DOHH2 (cell line): ENCODE data around the gene LPAR1.

Experiments used
- H3F3A ChIP-seq: fragments of 200-600 bp; sonication (generic), shearing (Covaris generic); 2 replicates; pipeline ENCODE4 v1.6.0; 2016; ENCODE audit warnings: antibody characterized with exemption, mild to moderate bottlenecking; ENCODE audit not compliant: control insufficient read depth, insufficient read depth
- H3K27ac ChIP-seq: fragments of 200-600 bp; sonication (generic); 2 replicates; pipeline ENCODE4 v1.5.1; 2014; ENCODE audit warnings: low read depth, mild to moderate bottlenecking, low read length, moderate library complexity
- H3K27me3 ChIP-seq: fragments of 200-600 bp; sonication (generic); 2 replicates; pipeline ENCODE4 v1.6.1; 2014; ENCODE audit warnings: mild to moderate bottlenecking, low read length, mixed read lengths; ENCODE audit not compliant: control insufficient read depth
- H3K36me3 ChIP-seq: fragments of 200-600 bp; sonication (generic); 2 replicates; pipeline ENCODE4 v1.6.1; 2014; ENCODE audit warnings: mild to moderate bottlenecking, low read length, moderate library complexity, mixed read lengths; ENCODE audit not compliant: control insufficient read depth
- H3K4me1 ChIP-seq: fragments of 200-600 bp; sonication (generic); 2 replicates; pipeline ENCODE4 v1.6.1; 2014; ENCODE audit warnings: mild to moderate bottlenecking, low read length, mixed read lengths; ENCODE audit not compliant: control insufficient read depth
- H3K4me2 ChIP-seq: fragments of 200-600 bp; sonication (generic); 2 replicates; pipeline ENCODE4 v1.6.0; 2014; ENCODE audit warnings: mild to moderate bottlenecking, low read length, moderate library complexity
- H3K4me3 ChIP-seq: fragments of 200-600 bp; sonication (generic); 2 replicates; pipeline ENCODE4 v1.5.1; 2014; ENCODE audit warnings: mild to moderate bottlenecking, low read length, mixed read lengths
- H3K79me2 ChIP-seq: fragments of 200-600 bp; sonication (generic); 2 replicates; pipeline ENCODE4 v1.6.1; 2014; ENCODE audit warnings: mild to moderate bottlenecking, low read length, mixed read lengths; ENCODE audit not compliant: control insufficient read depth
- H3K9me2 ChIP-seq: fragments of 200-600 bp; sonication (generic); replicated peaks from 2 replicates; pipeline ENCODE4 v1.6.1; 2014; ENCODE audit warnings: mild to moderate bottlenecking, low read length, mixed read lengths; ENCODE audit not compliant: control insufficient read depth
- H3K9me3 ChIP-seq: fragments of 200-600 bp; sonication (generic); 2 replicates; pipeline ENCODE4 v1.6.1; 2014; ENCODE audit warnings: antibody characterized with exemption, low read length, mixed read lengths; ENCODE audit not compliant: control insufficient read depth, insufficient read depth
- H4K20me1 ChIP-seq: fragments of 200-600 bp; sonication (generic); 2 replicates; pipeline ENCODE4 v1.6.0; 2014; ENCODE audit warnings: low read depth, mild to moderate bottlenecking, antibody characterized with exemption, low read length, moderate library complexity; ENCODE audit not compliant: control insufficient read depth, insufficient read depth
- EZH2phosphoT487 ChIP-seq: fragments of 200-600 bp; sonication (generic); IDR thresholded peaks from 2 replicates; pipeline ENCODE4 v1.6.1; 2017; ENCODE audit warnings: borderline replicate concordance, mild to moderate bottlenecking, antibody characterized with exemption, low read length, moderate library complexity, mixed read lengths
- TF ChIP-seq, protein P1 (sequence below): fragments of 200-600 bp; sonication (generic); IDR thresholded peaks from one replicate; pipeline ENCODE4 v1.5.1; 2014; ENCODE audit warnings: antibody characterized with exemption, mild to moderate bottlenecking, low read depth, low read length; ENCODE audit not compliant: poor library complexity, severe bottlenecking

Gene LPAR1

DNA sequence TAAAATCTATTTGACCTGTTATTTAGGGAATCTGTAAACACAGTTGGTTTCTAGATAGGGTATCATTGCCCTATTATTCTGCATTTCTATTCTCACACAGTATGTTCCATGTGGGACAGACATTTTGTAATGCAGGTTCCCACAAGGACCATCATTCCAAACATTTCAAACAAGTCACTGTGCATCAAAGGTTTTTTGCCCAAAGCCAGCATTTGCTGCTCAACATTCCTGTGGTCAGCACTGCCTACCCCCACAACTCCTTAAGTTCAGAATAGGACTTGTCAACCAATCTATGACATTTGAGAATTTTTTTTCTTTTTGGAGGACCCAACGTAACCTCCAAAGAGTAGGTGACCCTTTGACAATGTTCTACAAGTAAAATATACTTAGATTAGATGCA lies 95.7 kb downstream of the LPAR1 start:
- TF ChIP-seq, protein P1, sequence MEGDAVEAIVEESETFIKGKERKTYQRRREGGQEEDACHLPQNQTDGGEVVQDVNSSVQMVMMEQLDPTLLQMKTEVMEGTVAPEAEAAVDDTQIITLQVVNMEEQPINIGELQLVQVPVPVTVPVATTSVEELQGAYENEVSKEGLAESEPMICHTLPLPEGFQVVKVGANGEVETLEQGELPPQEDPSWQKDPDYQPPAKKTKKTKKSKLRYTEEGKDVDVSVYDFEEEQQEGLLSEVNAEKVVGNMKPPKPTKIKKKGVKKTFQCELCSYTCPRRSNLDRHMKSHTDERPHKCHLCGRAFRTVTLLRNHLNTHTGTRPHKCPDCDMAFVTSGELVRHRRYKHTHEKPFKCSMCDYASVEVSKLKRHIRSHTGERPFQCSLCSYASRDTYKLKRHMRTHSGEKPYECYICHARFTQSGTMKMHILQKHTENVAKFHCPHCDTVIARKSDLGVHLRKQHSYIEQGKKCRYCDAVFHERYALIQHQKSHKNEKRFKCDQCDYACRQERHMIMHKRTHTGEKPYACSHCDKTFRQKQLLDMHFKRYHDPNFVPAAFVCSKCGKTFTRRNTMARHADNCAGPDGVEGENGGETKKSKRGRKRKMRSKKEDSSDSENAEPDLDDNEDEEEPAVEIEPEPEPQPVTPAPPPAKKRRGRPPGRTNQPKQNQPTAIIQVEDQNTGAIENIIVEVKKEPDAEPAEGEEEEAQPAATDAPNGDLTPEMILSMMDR, result no peak
- TF ChIP-seq EZH2phosphoT487, result no peak
- H3K4me2 ChIP-seq, result no peak overlapping the region
- no peaks in the 10 kb centered on the region for H3K9me3 ChIP-seq
- no peak overlapping the region for H3K27ac ChIP-seq
- H4K20me1 ChIP-seq, result no peaks in the 10 kb centered on the region
- H3K4me1 ChIP-seq, result 0 out of 2 replicates have a peak, but pooled peaks cover 5% of the 10 kb centered on the region
- H3K36me3 ChIP-seq, result no peaks in the 10 kb centered on the region
- H3K9me2 ChIP-seq, result no peaks in the 10 kb centered on the region
- H3F3A ChIP-seq, result no peaks in the 10 kb centered on the region
- no peak overlapping the region for H3K4me3 ChIP-seq
- no peaks in the 10 kb centered on the region for H3K79me2 ChIP-seq
- H3K27me3 ChIP-seq, result no peaks in the 10 kb centered on the region

DNA sequence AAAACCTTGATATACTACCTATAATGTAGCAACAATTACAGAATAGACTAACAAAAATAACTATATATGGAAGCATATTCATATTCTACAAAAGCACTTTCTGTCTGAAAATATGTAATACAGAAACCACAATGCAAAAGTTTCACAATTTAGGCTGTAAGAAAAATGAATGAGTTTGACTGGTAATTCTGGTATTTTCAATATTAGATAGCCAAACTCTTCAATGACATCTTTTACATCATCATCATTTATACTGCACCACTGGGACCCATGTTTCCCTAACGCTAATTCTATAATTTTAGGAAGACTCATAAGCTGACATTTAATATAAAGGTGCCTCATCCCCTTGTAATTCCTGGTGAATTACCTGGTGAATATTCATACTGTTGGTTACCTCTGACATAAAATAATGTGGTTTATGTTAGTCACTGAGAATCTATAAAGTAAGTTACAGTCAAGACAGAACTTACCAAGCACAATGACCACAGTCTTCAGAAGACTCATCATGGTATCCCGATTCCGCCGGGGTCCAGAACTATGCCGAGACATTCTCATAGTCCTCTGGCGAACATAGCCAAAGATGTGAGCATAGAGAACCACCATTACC lies 97.2 kb downstream of the LPAR1 start:
- H3K4me1 ChIP-seq, result 0 out of 2 replicates have a peak, but pooled peaks cover 5% of the 10 kb centered on the region
- no peak overlapping the region for H3K4me3 ChIP-seq
- no peaks in the 10 kb centered on the region for H3F3A ChIP-seq
- no peak overlapping the region for H3K4me2 ChIP-seq
- no peaks in the 10 kb centered on the region for H3K27me3 ChIP-seq
- no peak for TF ChIP-seq EZH2phosphoT487
- TF ChIP-seq, protein P1, result no peak
- no peak overlapping the region for H3K27ac ChIP-seq
- H3K36me3 ChIP-seq, result no peaks in the 10 kb centered on the region
- H4K20me1 ChIP-seq, result no peaks in the 10 kb centered on the region
- H3K79me2 ChIP-seq, result no peaks in the 10 kb centered on the region
- H3K9me2 ChIP-seq, result no peaks in the 10 kb centered on the region
- no peaks in the 10 kb centered on the region for H3K9me3 ChIP-seq

DNA sequence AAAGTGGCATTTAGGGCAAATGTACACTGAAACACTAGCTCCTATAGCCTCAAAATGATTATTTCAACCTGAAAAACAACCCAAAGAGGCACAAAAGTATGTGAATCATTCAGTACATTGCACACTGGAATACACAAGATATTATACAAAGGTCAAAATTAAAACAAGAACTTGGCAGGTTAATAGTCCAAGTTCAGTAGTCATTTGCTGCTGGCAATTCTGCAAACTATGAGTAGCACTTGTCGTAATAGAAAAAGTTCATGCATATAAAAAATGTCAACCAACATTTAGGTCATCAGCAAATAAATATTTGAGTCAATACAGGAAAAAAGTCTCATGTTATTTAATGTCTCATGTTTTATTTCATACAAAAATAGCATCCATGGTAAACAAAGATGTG lies 98.7 kb downstream of the LPAR1 start:
- Histone ChIP-seq H3F3A (no peaks in the 10 kb centered on the region), H3K4me1 (0 out of 2 replicates have a peak, but pooled peaks cover 5% of the 10 kb centered on the region), H3K9me2 (no peaks in the 10 kb centered on the region), H3K9me3 (no peaks in the 10 kb centered on the region), H3K4me3 (no peak overlapping the region), H3K27ac (no peak overlapping the region), H3K4me2 (no peak overlapping the region), H3K36me3 (no peaks in the 10 kb centered on the region), H4K20me1 (no peaks in the 10 kb centered on the region), H3K27me3 (no peaks in the 10 kb centered on the region), H3K79me2 (no peaks in the 10 kb centered on the region)
- TF ChIP-seq, protein P1, result no peak
- TF ChIP-seq EZH2phosphoT487, result no peak
